Inferior parietal cortex (tissue), 1 donor: ENCODE results near the gene ATP10D.
"Not testable (repeated sequence)": the region's sequence is repeated elsewhere in the genome, so short reads cannot be mapped to it uniquely, and the experiment has no call there.

Source experiments
- DNase-seq: peaks from one replicate; pipeline ENCODE4 v3.0.0-alpha.2; 2016; ENCODE audit errors: extremely low spot score

Gene ATP10D

GRCh38 chr4:47486727-47487126 lies 1.7 kb downstream of the ATP10D start:
- not testable (repeated sequence) for DNase-seq

GRCh38 chr4:47488706-47489105 lies 3.6 kb downstream of the ATP10D start:
- no peak for DNase-seq

GRCh38 chr4:47490550-47490949 lies 5.5 kb downstream of the ATP10D start:
- no peak for DNase-seq

- DNase-seq: no peak
Measured at GRCh38 chr4:47493238-47494123, 8.4 kb downstream of the ATP10D start.

GRCh38 chr4:47494124-47494430 lies 9.0 kb downstream of the ATP10D start:
- DNase-seq: no peak

- no peak for DNase-seq
Measured at GRCh38 chr4:47498899-47499298, 13.8 kb downstream of the ATP10D start.

- DNase-seq: no peak
Measured at GRCh38 chr4:47499700-47500099, 14.6 kb downstream of the ATP10D start.

GRCh38 chr4:47500776-47501175 lies 15.7 kb downstream of the ATP10D start:
- DNase-seq: no peak

- DNase-seq: no peak
Measured at GRCh38 chr4:47505147-47505546, 20.1 kb downstream of the ATP10D start.

- no peak for DNase-seq
Measured at GRCh38 chr4:47505666-47506065, 20.6 kb downstream of the ATP10D start.

GRCh38 chr4:47510506-47511143 lies 25.6 kb downstream of the ATP10D start:
- no peak for DNase-seq

GRCh38 chr4:47513461-47513860 lies 28.4 kb downstream of the ATP10D start:
- DNase-seq: no peak

- no peak for DNase-seq
Measured at GRCh38 chr4:47519239-47519883, 34.3 kb downstream of the ATP10D start.

GRCh38 chr4:47525154-47525819 lies 40.2 kb downstream of the ATP10D start:
- DNase-seq: no peak

GRCh38 chr4:47526281-47526680 lies 41.2 kb downstream of the ATP10D start:
- no peak for DNase-seq

- DNase-seq: not testable (repeated sequence)
Measured at GRCh38 chr4:47528646-47529045, 43.6 kb downstream of the ATP10D start.

GRCh38 chr4:47530801-47531200 lies 45.7 kb downstream of the ATP10D start:
- no peak for DNase-seq

GRCh38 chr4:47531241-47531953 lies 46.3 kb downstream of the ATP10D start:
- no peak for DNase-seq

- no peak for DNase-seq
Measured at GRCh38 chr4:47531954-47532321, 46.9 kb downstream of the ATP10D start.

GRCh38 chr4:47532658-47533057 lies 47.6 kb downstream of the ATP10D start:
- no peak for DNase-seq

- DNase-seq: no peak
Measured at GRCh38 chr4:47533689-47534347, 48.7 kb downstream of the ATP10D start.
